Activated naive CD4-positive, alpha-beta T cell treated with anti-CD3 and anti-CD28 coated beads for 36 hours (primary cell): ENCODE results near the gene CYB5R2. TPM values are rescaled to one million over a fixed set of nuclear protein-coding genes. Genes with fewer than 3 reads are reported as not detected.
"Not testable (repeated sequence)": the region's sequence is repeated elsewhere in the genome, so short reads cannot be mapped to it uniquely, and the experiment has no call there.

Experiments
- CTCF ChIA-PET: fragments of 350-600 bp; sonication (Branson Sonifier 250); formaldehyde crosslinking; loops from one replicate; lab custom pipeline; 2021; ENCODE audit warnings: antibody characterized with exemption; lab: Charles Lee
- DNase-seq: peaks from one replicate; pipeline ENCODE4 v3.0.0-alpha.2; 2020
- H3K27ac Mint-ChIP-seq: one replicate; pipeline ENCODE4 v1.8.0; 2021; ENCODE audit warnings: mild to moderate bottlenecking, mixed read lengths
- H3K27me3 Mint-ChIP-seq: one replicate; pipeline ENCODE4 v1.8.0; 2021; ENCODE audit warnings: low read depth, mixed read lengths
- H3K36me3 Mint-ChIP-seq: one replicate; pipeline ENCODE4 v1.8.0; 2021; ENCODE audit warnings: low read depth, mixed read lengths
- H3K4me1 Mint-ChIP-seq: one replicate; pipeline ENCODE4 v1.8.0; 2021; ENCODE audit warnings: low read depth, mixed read lengths
- H3K4me3 Mint-ChIP-seq: one replicate; pipeline ENCODE4 v1.8.0; 2021; ENCODE audit warnings: mild to moderate bottlenecking, moderate library complexity, mixed read lengths
- H3K9me3 Mint-ChIP-seq: one replicate; pipeline ENCODE4 v1.8.0; 2021; ENCODE audit warnings: mixed read lengths
- intact Hi-C: fragments of 100-400 bp; cut with micrococcal nuclease; formaldehyde crosslinking; loops from one replicate; pipeline ENCODE4 v1.15.1; 2023
- total RNA-seq, 2 experiments: library from RNA; stranded (reverse); gene quantifications; one replicate each; pipeline ENCODE4 v1.2.3, GENCODE V29; 2021

Gene CYB5R2
- total RNA-seq, 2 experiments from 2014 or later: 5.5 to 8.2 TPM

DNA sequence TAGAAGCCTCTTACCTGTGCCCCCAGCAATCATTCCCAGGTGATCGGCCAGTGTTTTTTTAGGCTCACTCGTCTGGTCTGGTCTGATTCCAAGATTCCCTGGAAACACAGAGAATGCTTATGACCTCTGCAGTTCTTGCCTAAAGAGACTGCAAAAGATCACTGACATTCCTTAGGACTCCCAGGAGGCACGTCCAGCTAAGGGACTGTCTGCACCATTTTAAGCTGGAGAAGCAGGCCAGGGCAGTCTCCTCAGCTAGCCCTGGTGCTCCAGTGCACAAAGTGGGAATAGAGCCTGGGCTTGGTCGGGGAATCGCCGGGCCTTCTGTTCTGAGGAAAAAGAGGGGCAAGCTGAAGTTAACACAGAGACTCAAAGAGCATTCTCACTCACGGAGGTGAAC is 4.8 kb downstream of the CYB5R2 start:
- Mint-ChIP-seq H3K36me3 (peaks cover 9% of the 10 kb centered on the region), H3K9me3 (peaks cover 2% of the 10 kb centered on the region), H3K27me3 (peaks cover 4% of the 10 kb centered on the region), H3K4me3 (no peak overlapping the region), H3K27ac (no peak overlapping the region), H3K4me1 (peaks cover 27% of the 10 kb centered on the region)
- DNase-seq: no peak
- CTCF ChIA-PET: interaction anchor here (1.3 kb wide), 1 partner anchor 129 kb away, joined by 3 read pairs; no protein-coding TSS in a partner anchor
- intact Hi-C loops: no loop called here

DNA sequence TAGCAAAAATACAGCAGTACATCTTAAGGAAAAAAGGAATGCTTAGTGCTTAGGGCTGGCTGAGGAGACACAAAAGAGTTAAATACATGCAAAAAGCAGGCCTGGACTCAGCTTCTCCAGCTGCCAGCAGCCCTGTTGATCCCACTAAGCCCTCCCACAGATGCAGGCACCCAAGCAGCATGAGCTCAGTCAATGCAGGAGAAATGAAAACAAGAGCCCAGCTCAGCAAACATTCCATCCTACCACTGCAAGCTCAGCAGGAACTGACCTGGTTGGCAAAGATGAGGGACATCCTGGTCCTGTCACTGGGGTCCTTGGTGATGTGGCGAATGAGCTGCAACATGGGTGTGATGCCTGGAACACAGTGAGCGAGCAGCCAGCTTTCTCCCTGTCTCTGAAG is 5.8 kb downstream of the CYB5R2 start:
- H3K27me3 Mint-ChIP-seq: no peaks in the 10 kb centered on the region
- CTCF ChIA-PET: interaction anchor here (0.8 to 1.5 kb wide), 3 partner anchors 9 to 154 kb away, joined by 3 to 5 read pairs (median 5); partner anchors contain the start of gene PPFIBP2
- peaks cover 2% of the 10 kb centered on the region for H3K9me3 Mint-ChIP-seq
- H3K4me1 Mint-ChIP-seq: peaks cover 23% of the 10 kb centered on the region
- H3K27ac Mint-ChIP-seq: no peak overlapping the region
- H3K4me3 Mint-ChIP-seq: no peak overlapping the region
- intact Hi-C loops: no loop called here
- no peak for DNase-seq
- H3K36me3 Mint-ChIP-seq: peaks cover 9% of the 10 kb centered on the region

DNA sequence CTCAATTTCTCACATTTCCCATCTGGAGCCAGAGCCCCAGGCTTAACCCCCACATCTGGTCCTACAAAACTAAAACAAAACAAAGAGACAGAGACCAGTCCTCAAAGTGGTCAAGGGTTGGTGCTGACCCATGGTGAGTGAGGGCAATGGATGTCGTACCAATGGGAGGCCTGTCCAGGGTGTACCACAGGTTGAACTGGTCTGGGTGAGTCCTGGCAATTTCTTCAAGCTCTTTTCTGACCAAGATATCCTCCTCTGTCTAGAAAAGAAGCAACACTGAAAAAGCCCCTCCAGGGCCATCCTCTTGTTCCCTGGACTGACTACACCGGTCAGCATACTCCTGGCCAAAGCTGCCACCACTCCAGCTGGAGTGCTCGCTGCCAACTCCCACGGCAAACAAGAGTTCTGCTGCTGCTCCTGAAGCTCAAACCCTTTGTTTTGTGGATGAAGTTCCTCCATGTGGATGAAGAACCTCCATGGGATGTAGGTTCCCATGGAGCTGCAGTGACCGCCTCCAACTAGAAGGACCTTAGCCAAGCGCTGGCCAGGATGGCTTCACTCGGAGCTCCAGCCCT is 6.9 kb downstream of the CYB5R2 start:
- H3K27ac Mint-ChIP-seq: no peak overlapping the region
- H3K9me3 Mint-ChIP-seq: peaks cover 4% of the 10 kb centered on the region
- intact Hi-C loops: no loop called here
- no peaks in the 10 kb centered on the region for H3K27me3 Mint-ChIP-seq
- DNase-seq: no peak
- peaks cover 9% of the 10 kb centered on the region for H3K36me3 Mint-ChIP-seq
- peaks cover 12% of the 10 kb centered on the region for H3K4me1 Mint-ChIP-seq
- no peak overlapping the region for H3K4me3 Mint-ChIP-seq
- CTCF ChIA-PET: interaction anchor here (0.6 to 2.7 kb wide), 12 partner anchors 9 to 206 kb away, joined by 3 to 15 read pairs (median 4); partner anchors contain the start of gene PPFIBP2

DNA sequence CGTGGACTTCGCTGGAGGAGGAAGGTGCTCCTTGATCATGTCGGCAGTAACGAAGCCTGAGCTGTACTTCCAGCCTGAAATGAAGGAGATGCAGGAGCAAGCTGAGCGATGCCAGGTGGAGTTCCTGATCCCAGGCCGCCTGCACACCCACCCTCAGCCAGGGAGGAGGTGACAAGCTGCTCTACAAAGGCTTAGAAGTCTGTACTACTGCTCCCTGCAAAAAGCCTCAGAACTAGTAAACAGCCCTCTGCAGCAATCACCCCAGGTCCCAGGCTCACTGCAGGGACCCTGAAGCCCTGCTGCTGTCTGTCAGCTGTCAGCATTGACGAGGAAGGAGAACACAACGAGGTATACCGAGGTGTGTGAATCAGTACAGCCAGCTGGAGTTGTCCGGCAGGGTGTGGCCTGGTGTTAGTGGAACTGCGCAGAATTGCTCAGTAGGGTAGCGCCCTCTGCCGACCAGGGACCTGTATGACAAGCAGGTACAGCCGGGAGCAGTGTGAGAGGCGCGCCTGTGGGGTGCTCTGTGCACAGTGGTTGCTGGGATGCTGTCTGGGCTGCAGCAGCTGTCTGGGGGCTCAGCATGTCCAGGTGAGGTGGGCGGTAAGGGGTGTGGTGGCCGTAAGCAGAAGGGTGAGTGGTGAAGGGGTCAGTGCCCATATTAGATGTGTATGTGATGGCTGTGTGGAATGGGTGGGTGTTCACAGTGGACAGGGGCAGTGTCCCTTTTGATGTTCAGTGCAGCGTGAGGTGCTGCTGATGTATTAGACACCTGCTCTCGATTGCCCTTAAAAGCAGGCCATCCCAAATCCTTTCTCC is 7.6 kb downstream of the CYB5R2 start:
- Mint-ChIP-seq H3K27me3 (no peaks in the 10 kb centered on the region), H3K9me3 (peaks cover 5% of the 10 kb centered on the region), H3K27ac (no peak overlapping the region), H3K36me3 (peaks cover 9% of the 10 kb centered on the region), H3K4me3 (no peak overlapping the region), H3K4me1 (peaks cover 7% of the 10 kb centered on the region)
- peak; percentile 85 for DNase-seq
- CTCF ChIA-PET: interaction anchor here (0.6 to 2.7 kb wide), 16 partner anchors 8 to 960 kb away, joined by 3 to 15 read pairs (median 4); no protein-coding TSS in a partner anchor
- intact Hi-C loops: loop anchor here (1.0 kb wide), 4 partner anchors 94 to 567 kb away; partner anchors contain the start of gene PPFIBP2

DNA sequence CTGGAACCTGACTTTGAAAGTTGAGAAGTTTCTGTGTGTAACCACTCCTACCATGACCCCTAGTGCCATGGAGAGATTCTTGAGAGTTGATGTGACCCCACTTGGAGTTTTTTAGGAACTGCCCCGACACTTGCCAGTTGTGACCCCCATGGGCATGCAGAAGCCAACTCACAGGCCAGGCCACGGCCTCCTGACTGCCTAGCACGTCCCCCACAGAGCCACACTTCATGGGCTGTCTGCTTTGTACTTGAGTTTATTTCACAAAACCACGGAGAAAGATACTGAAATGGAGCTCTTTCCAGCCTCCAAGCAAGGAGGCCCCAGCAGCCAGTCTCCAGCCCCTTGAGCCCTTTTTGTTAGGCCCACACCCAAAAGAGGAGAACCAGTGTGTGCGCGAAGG is 8.4 kb downstream of the CYB5R2 start:
- H3K9me3 Mint-ChIP-seq: peaks cover 5% of the 10 kb centered on the region
- no peak overlapping the region for H3K4me3 Mint-ChIP-seq
- intact Hi-C loops: loop anchor here (1.0 kb wide), 4 partner anchors 94 to 567 kb away; partner anchors contain the start of gene PPFIBP2
- no peak overlapping the region for H3K27ac Mint-ChIP-seq
- no peak for DNase-seq
- no peaks in the 10 kb centered on the region for H3K27me3 Mint-ChIP-seq
- peaks cover 9% of the 10 kb centered on the region for H3K36me3 Mint-ChIP-seq
- CTCF ChIA-PET: interaction anchor here (0.6 to 2.7 kb wide), 13 partner anchors 27 to 960 kb away, joined by 3 to 15 read pairs (median 4); no protein-coding TSS in a partner anchor
- peaks cover 3% of the 10 kb centered on the region for H3K4me1 Mint-ChIP-seq

DNA sequence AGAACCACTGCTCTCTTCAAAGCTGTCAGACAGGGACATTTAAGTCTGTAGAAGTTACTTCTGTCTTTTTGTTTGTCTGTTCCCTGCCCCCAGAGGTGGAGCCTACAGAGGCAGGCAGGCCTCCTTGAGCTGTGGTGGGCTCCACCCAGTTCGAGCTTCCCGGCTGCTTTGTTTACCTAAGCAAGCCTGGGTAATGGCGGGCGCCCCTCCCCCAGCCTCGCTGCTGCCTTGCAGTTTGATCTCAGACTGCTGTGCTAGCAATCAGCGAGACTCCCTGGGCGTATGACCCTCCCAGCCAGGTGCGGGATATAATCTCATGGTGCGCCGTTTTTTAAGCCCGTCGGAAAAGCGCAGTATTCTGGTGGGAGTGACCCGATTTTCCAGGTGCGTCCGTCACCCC is 9.8 kb downstream of the CYB5R2 start:
- DNase-seq, intact Hi-C loops, H3K4me1 Mint-ChIP-seq, H3K27me3 Mint-ChIP-seq, H3K27ac Mint-ChIP-seq, H3K4me3 Mint-ChIP-seq, CTCF ChIA-PET, H3K9me3 Mint-ChIP-seq, H3K36me3 Mint-ChIP-seq: not testable (repeated sequence)

DNA sequence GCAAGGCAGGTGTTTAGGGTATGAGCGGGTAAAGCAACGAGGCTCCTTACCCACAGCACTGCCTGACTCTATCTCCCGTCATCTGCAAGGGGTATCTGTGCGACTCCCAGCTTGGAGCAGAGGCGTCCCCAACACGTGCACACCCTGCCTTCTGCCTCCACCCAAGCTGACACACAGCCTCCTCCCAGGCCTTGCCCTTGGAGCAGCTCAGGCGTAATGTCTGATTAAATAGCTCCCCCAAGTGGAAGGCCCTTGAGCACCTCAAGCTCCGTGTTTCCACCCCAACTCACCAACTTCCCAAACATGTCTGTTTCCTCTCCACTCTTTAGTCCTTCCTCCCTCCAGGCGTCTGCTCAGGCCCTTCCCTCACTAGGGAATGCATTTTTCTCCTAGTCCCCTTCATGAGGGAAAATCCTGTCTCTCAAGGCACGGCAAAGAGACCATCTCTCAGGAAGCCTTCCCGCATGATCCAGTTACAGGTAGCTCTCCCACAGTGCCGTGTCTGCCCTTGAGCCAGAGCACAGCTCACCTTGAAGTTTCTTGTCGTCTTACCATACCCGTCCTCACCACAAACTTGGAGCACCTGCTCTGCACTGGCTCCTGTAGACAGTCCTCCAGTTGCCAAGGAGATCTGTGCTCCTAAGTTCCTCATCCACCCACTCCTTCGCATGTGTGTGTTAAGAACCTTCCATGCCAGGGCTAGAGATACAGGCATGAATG is 15.8 kb downstream of the CYB5R2 start:
- Mint-ChIP-seq H3K4me1 (no peaks in the 10 kb centered on the region), H3K36me3 (peaks cover 29% of the 10 kb centered on the region), H3K9me3 (peaks cover 3% of the 10 kb centered on the region), H3K4me3 (no peak overlapping the region), H3K27ac (no peak overlapping the region), H3K27me3 (no peaks in the 10 kb centered on the region)
- CTCF ChIA-PET: interaction anchor here (0.6 to 1.2 kb wide), 7 partner anchors 9 to 412 kb away, joined by 3 read pairs; no protein-coding TSS in a partner anchor
- DNase-seq: peak; percentile 30
- intact Hi-C loops: loop anchor here (2.0 kb wide), 1 partner anchor 145 kb away; the partner anchor contains the start of gene PPFIBP2

DNA sequence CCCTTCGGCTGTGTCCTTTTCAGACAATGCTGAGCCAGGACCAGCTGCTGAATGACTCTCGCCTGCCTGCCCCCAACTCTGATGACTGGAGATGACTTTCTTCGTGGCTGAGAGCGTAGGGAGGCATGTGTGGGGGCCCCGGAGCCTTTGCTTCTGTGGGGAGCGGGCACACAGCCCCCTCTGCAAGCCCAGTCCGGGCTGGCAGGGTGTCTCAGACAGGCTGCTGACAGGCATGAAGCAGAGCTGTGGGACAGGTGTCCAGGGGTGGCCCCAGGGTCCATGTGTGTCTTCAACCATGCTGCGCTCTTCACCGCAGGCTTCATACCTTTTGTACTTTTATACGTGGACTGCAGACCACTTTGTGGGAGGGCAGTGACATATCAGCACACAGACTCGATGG is 16.6 kb downstream of the CYB5R2 start:
- Mint-ChIP-seq H3K4me3 (no peak overlapping the region), H3K9me3 (peaks cover 1% of the 10 kb centered on the region), H3K4me1 (no peaks in the 10 kb centered on the region), H3K36me3 (peaks cover 36% of the 10 kb centered on the region), H3K27me3 (no peaks in the 10 kb centered on the region), H3K27ac (no peak overlapping the region)
- CTCF ChIA-PET: interaction anchor here (0.7 to 1.2 kb wide), 4 partner anchors 9 to 304 kb away, joined by 3 read pairs; no protein-coding TSS in a partner anchor
- no peak for DNase-seq
- intact Hi-C loops: loop anchor here (2.0 kb wide), 1 partner anchor 144 kb away; the partner anchor contains the start of gene PPFIBP2

DNA sequence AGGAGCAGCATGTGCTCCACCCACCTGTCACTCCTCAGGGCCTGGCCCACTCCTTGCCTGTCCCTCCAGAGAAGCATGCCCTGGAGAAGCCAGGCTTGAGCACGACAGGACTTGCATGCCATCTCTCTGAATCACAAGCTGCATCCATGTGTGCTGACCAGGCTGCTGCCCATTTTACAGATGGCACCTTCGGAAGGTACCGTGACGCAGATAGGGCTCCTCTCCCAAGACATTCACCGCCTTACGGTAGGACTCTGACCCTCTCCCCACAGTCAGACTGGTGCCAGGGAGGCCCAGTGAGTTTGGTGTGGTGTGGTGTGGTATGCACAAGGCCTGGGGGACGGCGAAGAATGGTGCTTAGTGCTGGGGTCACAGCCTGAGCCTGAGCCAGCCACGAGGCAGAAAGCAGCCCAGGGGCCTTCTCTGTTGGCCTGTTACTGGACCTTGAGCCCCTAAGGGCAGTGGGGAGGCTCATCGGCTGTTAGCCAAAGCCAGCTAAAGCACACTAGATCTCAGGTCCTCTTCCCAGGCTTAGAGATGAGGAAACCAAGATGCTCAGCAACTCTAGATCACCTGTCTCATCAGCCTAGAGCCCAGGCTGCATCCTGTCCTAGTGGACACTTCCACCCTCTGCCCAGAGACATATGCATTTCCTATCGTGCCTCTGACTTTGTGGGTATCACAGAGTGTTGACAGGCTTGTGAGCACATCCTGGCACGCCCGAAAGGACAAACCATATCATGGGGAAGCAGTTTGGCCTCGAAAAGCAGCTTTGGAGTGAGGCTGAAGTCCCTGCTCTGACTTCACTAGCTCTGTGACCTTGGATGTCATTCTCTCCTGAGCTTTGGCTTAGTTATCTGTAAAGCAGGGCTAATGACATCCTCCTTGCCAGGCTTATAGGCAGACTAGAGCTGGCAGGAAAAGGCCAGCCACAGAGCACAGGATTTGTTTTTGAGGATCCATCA is 17.8 kb downstream of the CYB5R2 start:
- Mint-ChIP-seq H3K36me3 (peaks cover 36% of the 10 kb centered on the region), H3K27ac (no peak overlapping the region), H3K4me1 (no peaks in the 10 kb centered on the region), H3K27me3 (no peaks in the 10 kb centered on the region), H3K9me3 (no peaks in the 10 kb centered on the region), H3K4me3 (no peak overlapping the region)
- CTCF ChIA-PET: no interaction called here
- no peak for DNase-seq
- intact Hi-C loops: loop anchor here (2.0 kb wide), 1 partner anchor 143 kb away; the partner anchor contains the start of gene PPFIBP2

DNA sequence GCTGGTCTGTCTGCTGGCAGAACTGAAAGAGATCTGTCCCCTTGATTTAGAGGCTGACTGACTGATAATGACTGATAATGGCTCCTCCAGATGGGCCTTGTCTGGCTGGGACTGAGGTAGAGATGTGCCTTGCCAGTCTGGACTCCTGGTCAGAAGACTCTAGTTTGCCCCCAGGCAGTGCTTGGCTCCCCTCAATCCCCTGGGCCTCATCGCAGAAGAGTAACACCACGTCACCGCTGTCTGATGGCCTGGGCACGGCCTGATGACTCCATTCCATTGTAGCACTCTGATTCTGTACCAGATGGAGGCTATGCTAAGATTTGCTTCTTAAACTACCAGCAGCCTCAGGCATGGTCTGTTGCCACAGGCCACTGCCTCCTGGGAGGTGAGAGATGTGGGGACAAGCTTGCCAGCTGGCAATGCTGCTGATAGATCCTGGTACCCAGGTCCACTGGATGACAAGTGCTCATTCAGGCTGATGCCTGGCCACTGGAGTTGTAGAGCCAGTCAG is 19.1 kb downstream of the CYB5R2 start:
- Mint-ChIP-seq H3K4me1 (no peaks in the 10 kb centered on the region), H3K4me3 (no peak overlapping the region), H3K9me3 (no peaks in the 10 kb centered on the region), H3K27ac (no peak overlapping the region), H3K36me3 (peaks cover 39% of the 10 kb centered on the region), H3K27me3 (no peaks in the 10 kb centered on the region)
- intact Hi-C loops: no loop called here
- CTCF ChIA-PET: interaction anchor here (0.5 kb wide), 1 partner anchor 83 kb away, joined by 3 read pairs; no protein-coding TSS in a partner anchor
- DNase-seq: no peak

DNA sequence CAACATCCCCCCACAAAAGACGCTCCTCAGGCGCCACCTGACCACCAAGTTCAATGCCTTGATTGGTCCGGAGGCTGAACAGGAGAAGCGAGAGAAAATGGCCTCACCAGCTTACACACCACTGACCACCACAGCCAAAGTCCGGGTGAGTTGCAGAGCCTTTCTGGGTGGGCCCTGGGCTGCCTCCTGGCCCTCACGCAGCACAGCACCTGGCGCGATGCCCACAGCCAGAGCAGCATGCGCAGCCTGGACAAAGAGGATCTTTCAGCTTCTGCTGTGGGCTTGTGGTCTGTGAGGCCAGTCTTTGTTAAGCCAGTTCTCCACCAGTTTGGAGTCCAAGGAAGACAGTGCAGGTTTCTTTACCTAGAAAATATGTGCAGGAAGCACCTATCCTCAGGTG is 21.6 kb downstream of the CYB5R2 start:
- Mint-ChIP-seq H3K36me3 (peaks cover 29% of the 10 kb centered on the region), H3K27ac (no peak overlapping the region), H3K4me1 (no peaks in the 10 kb centered on the region), H3K4me3 (no peak overlapping the region), H3K9me3 (no peaks in the 10 kb centered on the region), H3K27me3 (no peaks in the 10 kb centered on the region)
- DNase-seq: no peak
- CTCF ChIA-PET: no interaction called here
- intact Hi-C loops: no loop called here
